ENCODE measurements around the gene DCAF7. TPM values are rescaled to one million over a fixed set of nuclear protein-coding genes. Genes with fewer than 3 reads are reported as not detected.

The DCAF7 gene
- total and polyA plus RNA-seq, 4 donors, result 13.2 to 24.0 (median 15.0) TPM

DNA sequence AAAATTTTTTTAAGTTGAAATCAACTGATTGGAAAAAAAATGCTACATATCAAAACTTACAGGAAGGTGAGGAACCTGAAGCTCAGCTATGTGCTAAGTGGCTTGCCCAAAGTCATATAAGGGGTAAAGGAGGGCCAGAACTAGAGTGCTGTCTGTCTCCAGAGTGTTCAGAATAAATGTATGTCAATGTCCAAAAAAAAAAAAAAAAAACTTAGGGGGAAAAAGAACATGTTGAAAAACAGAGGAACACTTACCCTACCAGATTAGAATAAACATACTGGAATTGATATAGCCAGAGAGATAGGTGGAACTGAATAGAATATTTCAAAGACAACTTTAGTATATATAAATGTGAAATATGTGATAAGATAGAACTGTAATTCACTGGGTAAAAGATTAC is 11.5 kb downstream of the DCAF7 start:
- DNase-seq (ENCODE audit: low spot score), result no peak
- Histone ChIP-seq H3K4me3 (ENCODE audit: low read depth in 1 of 3, low read length in 3 of 3) (no peak overlapping the region), H3K27me3 (ENCODE audit: control insufficient read depth in 4 of 4, insufficient read depth in 4 of 4, low read length in 3 of 4) (no peaks in the 10 kb centered on the region), H3K9me3 (ENCODE audit: control insufficient read depth in 4 of 4, low read length in 3 of 4) (no peaks in the 10 kb centered on the region), H3K9ac (ENCODE audit: low read depth in 1 of 2, low read length in 2 of 2) (no peak overlapping the region), H3K27ac (ENCODE audit: low read depth in 1 of 2, low read length in 2 of 2) (no peak overlapping the region), H3K36me3 (ENCODE audit: control insufficient read depth in 4 of 4, insufficient read depth in 3 of 4, low read depth in 1 of 4, low read length in 3 of 4) (no peaks in the 10 kb centered on the region), H3K4me1 (ENCODE audit: control insufficient read depth in 4 of 4, insufficient read depth in 4 of 4, low read length in 3 of 4) (peaks cover 0 to 1% (median under 1%) of the 10 kb centered on the region in 4 donors)
- TF ChIP-seq HNF4A (conservative IDR thresholded peaks at IDR 0.05) (no peak), GABPA (IDR thresholded peaks at IDR 0.05 in 1 of 2, conservative IDR thresholded peaks at IDR 0.05 in 1 of 2) (no peak), FOXA1 (IDR thresholded peaks at IDR 0.05) (no peak), NR2F2 (IDR thresholded peaks at IDR 0.05) (no peak), REST (IDR thresholded peaks at IDR 0.05) (no peak), HNF4G (IDR thresholded peaks at IDR 0.05) (no peak), YY1 (IDR thresholded peaks at IDR 0.05) (no peak), RXRA (IDR thresholded peaks at IDR 0.05) (no peak), EGR1 (IDR thresholded peaks at IDR 0.05; ENCODE audit: low read depth in 2 of 2) (no peak), FOXA2 (IDR thresholded peaks at IDR 0.05) (no peak), ZBTB33 (IDR thresholded peaks at IDR 0.05) (no peak), CTCF (IDR thresholded peaks at IDR 0.05; ENCODE audit: low read depth, low read length, missing input control) (no peak), ATF3 (IDR thresholded peaks at IDR 0.05) (no peak), RAD21 (IDR thresholded peaks at IDR 0.05) (no peak), TAF1 (conservative IDR thresholded peaks at IDR 0.05) (no peak), JUND (IDR thresholded peaks at IDR 0.05) (no peak), SP1 (IDR thresholded peaks at IDR 0.05) (no peak), MAX (IDR thresholded peaks at IDR 0.05) (no peak)
